ENCODE data around the gene RAP1A. TPM values are rescaled to one million over a fixed set of nuclear protein-coding genes. Genes with fewer than 3 reads are reported as not detected.
A peak's percentile ranks its signal among the peaks of the same experiment; 100 is the strongest.

The RAP1A gene
- total and polyA plus RNA-seq, 2 donors (not counting 3 experiments of a cell fraction or from before 2014, with no cell fraction given): 17.8 to 56.4 TPM

DNA sequence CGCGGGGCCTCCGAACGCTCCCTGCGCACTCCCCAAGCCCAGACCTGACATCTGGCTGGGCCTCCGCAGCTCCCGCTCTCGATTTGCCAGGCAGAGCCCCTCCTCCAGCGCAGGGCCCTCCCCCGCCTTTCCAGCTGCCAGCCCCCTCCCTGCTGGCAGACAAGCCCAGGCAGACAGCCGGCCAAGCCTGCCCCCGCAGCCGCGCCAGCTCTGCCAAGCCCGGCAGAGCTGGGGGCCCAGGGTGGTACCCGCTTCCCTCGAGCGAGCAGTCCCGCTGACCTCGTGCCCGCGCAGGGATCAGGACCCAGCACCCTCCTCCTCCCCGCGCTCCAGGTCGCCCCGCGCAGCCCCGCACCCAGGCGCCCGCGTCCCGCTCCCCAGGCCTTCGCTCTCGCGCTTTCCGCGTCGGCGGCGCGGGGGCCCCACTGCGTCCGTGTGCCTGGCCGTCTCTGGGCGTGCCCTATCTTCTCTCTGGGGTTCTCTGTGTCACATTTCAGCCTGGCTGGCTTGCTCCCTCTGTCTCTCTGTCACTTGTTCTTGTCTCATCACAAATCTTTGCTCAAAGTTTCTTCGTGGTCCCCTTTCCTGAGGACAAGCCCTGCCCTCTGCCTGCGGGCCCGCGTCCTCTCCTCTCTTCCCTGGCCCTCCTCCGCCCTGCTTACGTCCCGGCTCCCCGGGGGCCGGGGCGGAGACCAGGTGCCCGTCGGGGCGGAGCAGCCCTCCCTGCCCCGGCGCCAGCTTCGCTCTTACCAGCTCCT, 119.0 kb downstream of the RAP1A start:
- ChIA-PET CTCF (interaction anchor here (1.0 to 6.2 kb wide), 12 partner anchors 8 to 257 kb away, joined by 3 to 66 read pairs (median 6); partner anchors contain the start of gene DDX20), POLR2A (interaction anchor here (0.7 kb wide), 1 partner anchor 287 kb away, joined by 3 read pairs; no protein-coding TSS in a partner anchor)
- Histone ChIP-seq H3K9me1 (replicated peaks; ENCODE audit: control insufficient read depth, extremely low read depth, insufficient read depth, low read length) (no peaks in the 10 kb centered on the region), H4K20me1 (replicated peaks; ENCODE audit: control insufficient read depth, extremely low read depth, insufficient read depth, low read length) (no peaks in the 10 kb centered on the region), H3K9ac (replicated peaks; ENCODE audit: extremely low read depth, insufficient read depth, low read length) (peak overlapping the region; percentile 69), H3K4me3 (replicated peaks in 1 of 3; ENCODE audit: insufficient read depth in 1 of 3, low read depth in 1 of 3, low read length in 3 of 3) (peak overlapping the region; percentile 50 to 68 (median 61)), H3K4me2 (ENCODE audit: insufficient read depth, low read length) (peak overlapping the region; percentile 89), H3K4me1 (ENCODE audit: control insufficient read depth, extremely low read depth, insufficient read depth, low read length) (peaks cover 34% of the 10 kb centered on the region), H3K27ac (ENCODE audit: insufficient read depth, low read depth, low read length) (peak overlapping the region; percentile 47), H2AFZ (ENCODE audit: low read depth, low read length) (peak overlapping the region; percentile 87), H3K79me2 (ENCODE audit: control insufficient read depth, insufficient read depth, low read length) (no peaks in the 10 kb centered on the region), H3K36me3 (ENCODE audit: control insufficient read depth in 2 of 2, extremely low read depth in 1 of 2, insufficient read depth in 2 of 2, low read length in 2 of 2) (no peaks in the 10 kb centered on the region), H3K9me3 (replicated peaks; ENCODE audit: control insufficient read depth, insufficient read depth, low read length) (no peaks in the 10 kb centered on the region), H3K27me3 (ENCODE audit: control insufficient read depth in 2 of 2, insufficient read depth in 2 of 2, low read length in 2 of 2) (peaks cover 4 to 6% of the 10 kb centered on the region in 2 experiments)
- FAIRE-seq (peak; percentile 70), DNase-seq (ENCODE audit: low read depth, low spot score) (peak; percentile 76)
- dilution Hi-C loops (cut with MboI; ENCODE audit: extremely low pct_ligation_motif_present, low sequenced_read_pairs) (no loop called here), intact Hi-C loops (cut with micrococcal nuclease) (loop anchor here (1.0 to 10.0 kb wide), 2 partner anchors 18 to 774 kb away; partner anchors contain the start of gene LRIF1)
- no peak for TF ChIP-seq MAX (IDR thresholded peaks at IDR 0.05; ENCODE audit: insufficient read depth, insufficient read length)
- peak; percentile 78 for TF ChIP-seq POLR2A (IDR thresholded peaks at IDR 0.05; ENCODE audit: low read depth, low read length)
- no peak for TF ChIP-seq EZH2 (IDR thresholded peaks at IDR 0.05; ENCODE audit: borderline replicate concordance, low read depth, low read length, severe bottlenecking)
- TF ChIP-seq GATA2 (IDR thresholded peaks at IDR 0.05; ENCODE audit: insufficient read depth, insufficient read length, low read depth, low read length): no peak
- no peak for TF ChIP-seq CTCF (IDR thresholded peaks at IDR 0.05; ENCODE audit: extremely low read depth in 1 of 2, insufficient read depth in 1 of 2, low read depth in 1 of 2, low read length in 2 of 2)
- TF ChIP-seq JUN (IDR thresholded peaks at IDR 0.05; ENCODE audit: borderline replicate concordance, insufficient read depth, insufficient read length, low read depth): no peak
- TF ChIP-seq POLR2AphosphoS5 (IDR thresholded peaks at IDR 0.05; ENCODE audit: insufficient read depth, low read depth, low read length): peak; percentile 59
- no peak for TF ChIP-seq MYC (IDR thresholded peaks at IDR 0.05; ENCODE audit: low read depth, low read length)
- no peak for TF ChIP-seq FOS (IDR thresholded peaks at IDR 0.05; ENCODE audit: borderline replicate concordance, insufficient read depth, low read length)
- BruUV-seq (replicated peaks): TSS peak; percentile 58
